HepG2 (cell line): ENCODE results near the gene CBFA2T2. TPM values are rescaled to one million over a fixed set of nuclear protein-coding genes. Genes with fewer than 3 reads are reported as not detected.
A peak's percentile ranks its signal among the peaks of the same experiment; 100 is the strongest.

ENCODE experiments used
- JARID2 ChIP-seq: sonication (generic); formaldehyde crosslinking; IDR thresholded peaks from 2 replicates; pipeline ENCODE4 v1.8.1; 2023; ENCODE audit warnings: missing genetic modification reagents, inconsistent platforms; ENCODE audit not compliant: insufficient replicate concordance
- MBNL3 ChIP-seq: fragments of 250-450 bp; sonication (Bioruptor Pico); conservative IDR thresholded peaks from 2 replicates; pipeline ENCODE4 v1.8.0; 2022; ENCODE audit warnings: mild to moderate bottlenecking, inconsistent platforms
- MED8 ChIP-seq: sonication (generic); formaldehyde crosslinking; IDR thresholded peaks from 2 replicates; pipeline ENCODE4 v1.8.1; 2023; ENCODE audit warnings: mild to moderate bottlenecking, missing genetic modification reagents; ENCODE audit not compliant: insufficient replicate concordance
- PBX2 ChIP-seq: IDR thresholded peaks from 2 replicates; pipeline ENCODE4 v1.6.1; 2016; ENCODE audit warnings: control low read depth
- PRMT3 ChIP-seq: sonication (generic); formaldehyde crosslinking; IDR thresholded peaks from 2 replicates; pipeline ENCODE4 v1.8.1; 2022; ENCODE audit warnings: low read depth, mild to moderate bottlenecking, moderate library complexity, missing genetic modification reagents, borderline replicate concordance
- ZBED4 ChIP-seq: sonication (generic); formaldehyde crosslinking; IDR thresholded peaks from 2 replicates; pipeline ENCODE4 v1.4.0; 2020; ENCODE audit warnings: missing genetic modification reagents, borderline replicate concordance
- ZBTB49 ChIP-seq: sonication (generic); formaldehyde crosslinking; IDR thresholded peaks from 2 replicates; pipeline ENCODE4 v1.4.0; 2020; ENCODE audit warnings: missing genetic modification reagents, borderline replicate concordance
- ZFP41 ChIP-seq: sonication (generic); formaldehyde crosslinking; IDR thresholded peaks from 2 replicates; pipeline ENCODE4 v1.4.0; 2020; ENCODE audit warnings: mild to moderate bottlenecking, missing genetic modification reagents, borderline replicate concordance
- ZNF558 ChIP-seq: sonication (generic); formaldehyde crosslinking; IDR thresholded peaks from 2 replicates; pipeline ENCODE4 v1.9.0; 2022; ENCODE audit warnings: mild to moderate bottlenecking, missing genetic modification reagents, borderline replicate concordance
- ZNF773 ChIP-seq: sonication (generic); formaldehyde crosslinking; IDR thresholded peaks from 2 replicates; pipeline ENCODE4 v1.4.0; 2020; ENCODE audit warnings: missing genetic modification reagents, borderline replicate concordance
- ZNF891 ChIP-seq: sonication (generic); formaldehyde crosslinking; IDR thresholded peaks from 2 replicates; pipeline ENCODE4 v1.5.0; 2020; ENCODE audit warnings: mild to moderate bottlenecking, missing genetic modification reagents
- polyA plus RNA-seq, 8 experiments: library from polyadenylated mRNA; depleted of rRNA in 3 of 8; stranded (reverse) in 7 of 8; unstranded in 1 of 8; fragments of >200 nt; fragmentation: Illumina TruSeq in 4 of 8; extraction: Trizol in 4 of 8; gene quantifications; 2 replicates each; pipeline versions ENCODE4 v1.2.1 to v1.2.3, GENCODE V29; 2011 to 2016; ENCODE audit warnings: low read depth in 4 of 8, missing spikeins in 1 of 8, mixed read lengths in 1 of 8; ENCODE audit not compliant: insufficient read depth in 1 of 8
- total RNA-seq, 5 experiments: library from RNA; depleted of rRNA; stranded (reverse); fragments of >200 nt; fragmentation: Illumina TruSeq; extraction: Trizol; gene quantifications; 2 replicates each; pipeline ENCODE4 v1.2.3, GENCODE V29; 2016; ENCODE audit warnings: low read depth in 1 of 5
- TF ChIP-seq, protein P1 (sequence below): sonication (generic); formaldehyde crosslinking; IDR thresholded peaks from 2 replicates; pipeline ENCODE4 v1.9.0; 2021; ENCODE audit warnings: mild to moderate bottlenecking, missing genetic modification reagents

The CBFA2T2 gene
- total and polyA plus RNA-seq, 2 of the 13 experiments (the other 11 are each of a cell fraction or from before 2014, with no cell fraction given): 6.3 to 21.2 TPM

GRCh38 chr20:33490023-33490933 lies at the start of gene CBFA2T2 (continued):
- no peak for TF ChIP-seq PBX2
- TF ChIP-seq JARID2 (CRISPR knock-in tag): no peak
- TF ChIP-seq MBNL3: no peak
- TF ChIP-seq, protein P1, sequence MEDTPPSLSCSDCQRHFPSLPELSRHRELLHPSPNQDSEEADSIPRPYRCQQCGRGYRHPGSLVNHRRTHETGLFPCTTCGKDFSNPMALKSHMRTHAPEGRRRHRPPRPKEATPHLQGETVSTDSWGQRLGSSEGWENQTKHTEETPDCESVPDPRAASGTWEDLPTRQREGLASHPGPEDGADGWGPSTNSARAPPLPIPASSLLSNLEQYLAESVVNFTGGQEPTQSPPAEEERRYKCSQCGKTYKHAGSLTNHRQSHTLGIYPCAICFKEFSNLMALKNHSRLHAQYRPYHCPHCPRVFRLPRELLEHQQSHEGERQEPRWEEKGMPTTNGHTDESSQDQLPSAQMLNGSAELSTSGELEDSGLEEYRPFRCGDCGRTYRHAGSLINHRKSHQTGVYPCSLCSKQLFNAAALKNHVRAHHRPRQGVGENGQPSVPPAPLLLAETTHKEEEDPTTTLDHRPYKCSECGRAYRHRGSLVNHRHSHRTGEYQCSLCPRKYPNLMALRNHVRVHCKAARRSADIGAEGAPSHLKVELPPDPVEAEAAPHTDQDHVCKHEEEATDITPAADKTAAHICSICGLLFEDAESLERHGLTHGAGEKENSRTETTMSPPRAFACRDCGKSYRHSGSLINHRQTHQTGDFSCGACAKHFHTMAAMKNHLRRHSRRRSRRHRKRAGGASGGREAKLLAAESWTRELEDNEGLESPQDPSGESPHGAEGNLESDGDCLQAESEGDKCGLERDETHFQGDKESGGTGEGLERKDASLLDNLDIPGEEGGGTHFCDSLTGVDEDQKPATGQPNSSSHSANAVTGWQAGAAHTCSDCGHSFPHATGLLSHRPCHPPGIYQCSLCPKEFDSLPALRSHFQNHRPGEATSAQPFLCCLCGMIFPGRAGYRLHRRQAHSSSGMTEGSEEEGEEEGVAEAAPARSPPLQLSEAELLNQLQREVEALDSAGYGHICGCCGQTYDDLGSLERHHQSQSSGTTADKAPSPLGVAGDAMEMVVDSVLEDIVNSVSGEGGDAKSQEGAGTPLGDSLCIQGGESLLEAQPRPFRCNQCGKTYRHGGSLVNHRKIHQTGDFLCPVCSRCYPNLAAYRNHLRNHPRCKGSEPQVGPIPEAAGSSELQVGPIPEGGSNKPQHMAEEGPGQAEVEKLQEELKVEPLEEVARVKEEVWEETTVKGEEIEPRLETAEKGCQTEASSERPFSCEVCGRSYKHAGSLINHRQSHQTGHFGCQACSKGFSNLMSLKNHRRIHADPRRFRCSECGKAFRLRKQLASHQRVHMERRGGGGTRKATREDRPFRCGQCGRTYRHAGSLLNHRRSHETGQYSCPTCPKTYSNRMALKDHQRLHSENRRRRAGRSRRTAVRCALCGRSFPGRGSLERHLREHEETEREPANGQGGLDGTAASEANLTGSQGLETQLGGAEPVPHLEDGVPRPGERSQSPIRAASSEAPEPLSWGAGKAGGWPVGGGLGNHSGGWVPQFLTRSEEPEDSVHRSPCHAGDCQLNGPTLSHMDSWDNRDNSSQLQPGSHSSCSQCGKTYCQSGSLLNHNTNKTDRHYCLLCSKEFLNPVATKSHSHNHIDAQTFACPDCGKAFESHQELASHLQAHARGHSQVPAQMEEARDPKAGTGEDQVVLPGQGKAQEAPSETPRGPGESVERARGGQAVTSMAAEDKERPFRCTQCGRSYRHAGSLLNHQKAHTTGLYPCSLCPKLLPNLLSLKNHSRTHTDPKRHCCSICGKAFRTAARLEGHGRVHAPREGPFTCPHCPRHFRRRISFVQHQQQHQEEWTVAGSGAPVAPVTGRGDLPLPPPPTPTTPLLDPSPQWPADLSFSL (CRISPR knock-in tag): no peak
- TF ChIP-seq ZNF773: peak; percentile 32; the same call in 1 of the 2 replicates
- peak; percentile 22; the same call in 1 of the 2 replicates for TF ChIP-seq ZBED4 (CRISPR knock-in tag)
- TF ChIP-seq ZFP41: peak; percentile 90; the same call in 1 of the 2 replicates
- TF ChIP-seq ZNF558 (CRISPR knock-in tag): peak; percentile 74; the same call in 1 of the 2 replicates
- no peak for TF ChIP-seq MED8 (CRISPR knock-in tag)
- TF ChIP-seq PRMT3 (CRISPR knock-in tag): peak; percentile 80; the same call in 1 of the 2 replicates
- peak; percentile 96 for TF ChIP-seq ZNF891
- TF ChIP-seq ZBTB49 (CRISPR knock-in tag): no peak
